MM.1S (cell line): ENCODE data around the gene VPS8.

Experiments used
- DNase-seq: peaks from one replicate; pipeline ENCODE4 v3.0.0-alpha.2; 2015
- H2AFZ ChIP-seq: fragments of 300-600 bp; sonication (generic); 2 replicates; pipeline ENCODE4 v1.6.0; 2016; ENCODE audit warnings: antibody characterized with exemption, low read length
- H3F3A ChIP-seq: fragments of 300-600 bp; sonication (generic); 2 replicates; pipeline ENCODE4 v1.6.1; 2016; ENCODE audit warnings: mild to moderate bottlenecking, antibody characterized with exemption, low read length, moderate library complexity, mixed read lengths; ENCODE audit not compliant: insufficient read depth
- H3K27ac ChIP-seq: fragments of 300-600 bp; sonication (generic); 2 replicates; pipeline ENCODE4 v1.5.1; 2016; ENCODE audit warnings: mild to moderate bottlenecking, low read length
- H3K27me3 ChIP-seq: fragments of 300-600 bp; sonication (generic); replicated peaks from 2 replicates; pipeline ENCODE4 v1.6.0; 2016; ENCODE audit warnings: low read length; ENCODE audit not compliant: insufficient read depth
- H3K36me3 ChIP-seq: fragments of 300-600 bp; sonication (generic); replicated peaks from 2 replicates; pipeline ENCODE4 v1.6.1; 2016; ENCODE audit warnings: mild to moderate bottlenecking, low read length, mixed read lengths; ENCODE audit not compliant: insufficient read depth
- H3K4me1 ChIP-seq: fragments of 300-600 bp; sonication (generic); 2 replicates; pipeline ENCODE4 v1.6.1; 2016; ENCODE audit warnings: low read length, mixed read lengths
- H3K4me2 ChIP-seq: fragments of 300-600 bp; sonication (generic); 2 replicates; pipeline ENCODE4 v1.6.0; 2016; ENCODE audit warnings: low read depth, low read length
- H3K4me3 ChIP-seq: fragments of 300-600 bp; sonication (generic); 2 replicates; pipeline ENCODE4 v1.5.1; 2016; ENCODE audit warnings: low read length, mixed read lengths
- H3K79me2 ChIP-seq: fragments of 300-600 bp; sonication (generic); 2 replicates; pipeline ENCODE4 v1.6.1; 2016; ENCODE audit warnings: mixed run types, low read length, mixed read lengths
- H3K9ac ChIP-seq: fragments of 300-600 bp; sonication (generic); 2 replicates; pipeline ENCODE4 v1.6.1; 2016; ENCODE audit warnings: low read length, mixed read lengths
- H3K9me2 ChIP-seq: fragments of 300-600 bp; sonication (generic); replicated peaks from 2 replicates; pipeline ENCODE4 v1.6.1; 2016; ENCODE audit warnings: mild to moderate bottlenecking, low read length, mixed read lengths; ENCODE audit not compliant: insufficient read depth
- H3K9me3 ChIP-seq: fragments of 300-600 bp; sonication (generic); replicated peaks from 2 replicates; pipeline ENCODE4 v1.6.1; 2016; ENCODE audit warnings: mild to moderate bottlenecking, low read length, mixed read lengths; ENCODE audit not compliant: insufficient read depth
- H4K20me1 ChIP-seq: fragments of 300-600 bp; sonication (generic); 2 replicates; pipeline ENCODE4 v1.6.1; 2016; ENCODE audit warnings: mild to moderate bottlenecking, low read length, moderate library complexity, mixed read lengths; ENCODE audit not compliant: insufficient read depth
- CTCF ChIP-seq: fragments of 300-600 bp; sonication (generic); IDR thresholded peaks from 2 replicates; pipeline ENCODE4 v1.5.1; 2016; ENCODE audit warnings: antibody characterized with exemption, low read length, mixed read lengths
- EZH2 ChIP-seq: fragments of 300-600 bp; sonication (generic); optimal IDR thresholded peaks from 2 replicates; pipeline ENCODE3; 2017; ENCODE audit warnings: low read depth, mild to moderate bottlenecking, antibody characterized with exemption, low read length, mixed read lengths
- EZH2phosphoT487 ChIP-seq: fragments of 300-600 bp; sonication (generic); IDR thresholded peaks from 2 replicates; pipeline ENCODE4 v1.6.1; 2018; ENCODE audit warnings: antibody characterized with exemption, low read length

Gene VPS8

DNA sequence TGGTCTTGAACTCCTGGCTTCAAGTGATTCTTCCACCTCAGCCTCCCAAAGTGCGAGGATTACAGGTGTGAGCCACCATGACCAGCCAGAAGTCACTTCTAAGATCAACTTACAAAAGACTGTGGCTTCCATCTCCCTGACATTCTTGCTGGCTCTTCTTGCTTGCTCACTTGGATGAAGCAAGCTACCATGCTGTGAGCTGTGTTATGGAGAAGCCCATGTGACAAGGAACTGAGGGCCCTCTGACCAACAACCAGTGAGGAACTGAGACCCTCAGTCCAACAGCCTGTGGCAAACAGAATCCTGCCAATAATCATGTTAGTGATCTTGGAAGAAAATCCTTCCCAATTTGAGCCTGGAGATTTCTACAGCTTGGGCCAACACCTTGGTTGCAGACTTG is 7.2 kb upstream of the VPS8 start:
- Histone ChIP-seq H3F3A (no peaks in the 10 kb centered on the region), H3K9me2 (no peaks in the 10 kb centered on the region), H3K4me1 (no peaks in the 10 kb centered on the region), H3K9ac (no peak overlapping the region), H3K4me3 (no peak overlapping the region), H3K9me3 (no peaks in the 10 kb centered on the region), H3K4me2 (no peak overlapping the region), H3K36me3 (no peaks in the 10 kb centered on the region), H3K79me2 (no peaks in the 10 kb centered on the region), H3K27ac (no peak overlapping the region), H2AFZ (no peak overlapping the region), H3K27me3 (no peaks in the 10 kb centered on the region), H4K20me1 (no peaks in the 10 kb centered on the region)
- DNase-seq: no peak
- TF ChIP-seq CTCF (no peak), EZH2 (no peak), EZH2phosphoT487 (no peak)

GRCh38 chr3:184805351-184806038 is 6.5 kb upstream of the VPS8 start:
- H3K36me3 ChIP-seq: no peaks in the 10 kb centered on the region
- no peak overlapping the region for H3K4me2 ChIP-seq
- H3K9me2 ChIP-seq: no peaks in the 10 kb centered on the region
- no peak for DNase-seq
- no peak overlapping the region for H3K27ac ChIP-seq
- no peaks in the 10 kb centered on the region for H3K9me3 ChIP-seq
- H3F3A ChIP-seq: no peaks in the 10 kb centered on the region
- H2AFZ ChIP-seq: no peak overlapping the region
- no peak overlapping the region for H3K4me3 ChIP-seq
- no peak overlapping the region for H3K9ac ChIP-seq
- H3K27me3 ChIP-seq: no peaks in the 10 kb centered on the region
- TF ChIP-seq EZH2 (no peak), CTCF (no peak), EZH2phosphoT487 (no peak)
- H3K79me2 ChIP-seq: no peaks in the 10 kb centered on the region
- no peaks in the 10 kb centered on the region for H3K4me1 ChIP-seq
- no peaks in the 10 kb centered on the region for H4K20me1 ChIP-seq

- Histone ChIP-seq H3K4me2 (no peak overlapping the region), H3K36me3 (no peaks in the 10 kb centered on the region), H4K20me1 (no peaks in the 10 kb centered on the region), H3K27me3 (no peaks in the 10 kb centered on the region), H3K4me3 (no peak overlapping the region), H3K9me2 (no peaks in the 10 kb centered on the region), H2AFZ (no peak overlapping the region), H3K9me3 (no peaks in the 10 kb centered on the region), H3F3A (no peaks in the 10 kb centered on the region), H3K4me1 (no peaks in the 10 kb centered on the region), H3K9ac (no peak overlapping the region), H3K27ac (no peak overlapping the region), H3K79me2 (no peaks in the 10 kb centered on the region)
- no peak for TF ChIP-seq EZH2phosphoT487
- TF ChIP-seq EZH2: no peak
- no peak for TF ChIP-seq CTCF
- DNase-seq: no peak
These were observed 5.2 kb upstream of the VPS8 start for GRCh38 chr3:184806567-184807271.
